ENCODE measurements around the gene CADM2.

- no peak for TF ChIP-seq POLR2A (IDR thresholded peaks at IDR 0.05; ENCODE audit: low read length)
- TF ChIP-seq GATA1 (IDR thresholded peaks at IDR 0.05; ENCODE audit: low read depth, low read length) = no peak
These were observed 843.2 kb downstream of the CADM2 start for GRCh38 chr3:85801955-85802354.

Measured in erythroblast (primary cell).